ENCODE results near the gene CDH24.
A peak's percentile ranks its signal among the peaks of the same experiment; 100 is the strongest.

The CDH24 gene

GRCh38 chr14:23066368-23066767 is 9.0 kb upstream of the CDH24 start:
- no peak for DNase-seq (ENCODE audit: low read depth)

GRCh38 chr14:23063601-23064000 is 6.3 kb upstream of the CDH24 start:
- no peak for DNase-seq (ENCODE audit: low read depth)

- peak; percentile 78 for DNase-seq (ENCODE audit: low read depth)
These were observed 4.7 kb upstream of the CDH24 start for GRCh38 chr14:23062002-23062401.

- DNase-seq (ENCODE audit: low read depth): no peak
These were observed 3.4 kb upstream of the CDH24 start for GRCh38 chr14:23060536-23061260.

- no peak for DNase-seq (ENCODE audit: low read depth)
These were observed 1.6 kb upstream of the CDH24 start for GRCh38 chr14:23058654-23059504.

GRCh38 chr14:23057757-23058653 is 685 bp upstream of the CDH24 start:
- no peak for DNase-seq (ENCODE audit: low read depth)

- no peak for DNase-seq (ENCODE audit: low read depth)
These were observed 970 bp downstream of the CDH24 start for GRCh38 chr14:23056145-23056955.

GRCh38 chr14:23055621-23056144 is 1.6 kb downstream of the CDH24 start:
- DNase-seq (ENCODE audit: low read depth): no peak

- DNase-seq (ENCODE audit: low read depth): no peak
These were observed 2.2 kb downstream of the CDH24 start for GRCh38 chr14:23055147-23055550.

- DNase-seq (ENCODE audit: low read depth): no peak
These were observed 3.1 kb downstream of the CDH24 start for GRCh38 chr14:23054000-23054811.

- DNase-seq (ENCODE audit: low read depth): no peak
These were observed 3.9 kb downstream of the CDH24 start for GRCh38 chr14:23053426-23053825.

GRCh38 chr14:23052671-23053070 is 4.6 kb downstream of the CDH24 start:
- no peak for DNase-seq (ENCODE audit: low read depth)

GRCh38 chr14:23052182-23052623 is 5.1 kb downstream of the CDH24 start:
- no peak for DNase-seq (ENCODE audit: low read depth)

GRCh38 chr14:23051141-23052057 is 5.9 kb downstream of the CDH24 start:
- no peak for DNase-seq (ENCODE audit: low read depth)

GRCh38 chr14:23049011-23049410 is 8.3 kb downstream of the CDH24 start:
- DNase-seq (ENCODE audit: low read depth): no peak

- DNase-seq (ENCODE audit: low read depth): no peak
These were observed 9.3 kb downstream of the CDH24 start for GRCh38 chr14:23047751-23048693.

GRCh38 chr14:23047034-23047634 is 10.2 kb downstream of the CDH24 start:
- DNase-seq (ENCODE audit: low read depth): no peak
